Islet precursor cell (in vitro differentiated cells): Measurements from ENCODE around the gene LRRN3.

Source experiments
- DNase-seq: peaks from one replicate; pipeline ENCODE4 v3.0.0-alpha.2; 2018

Gene LRRN3

GRCh38 chr7:111108000-111108399, 17.1 kb downstream of the LRRN3 start:
- no peak for DNase-seq

- DNase-seq = no peak
These were observed 17.6 kb downstream of the LRRN3 start for GRCh38 chr7:111108496-111108895.

GRCh38 chr7:111112439-111112838, 21.5 kb downstream of the LRRN3 start:
- no peak for DNase-seq

GRCh38 chr7:111113263-111114017, 22.5 kb downstream of the LRRN3 start:
- no peak for DNase-seq

- no peak for DNase-seq
These were observed 25.0 kb downstream of the LRRN3 start for GRCh38 chr7:111115966-111116365.

GRCh38 chr7:111126987-111127386, 36.1 kb downstream of the LRRN3 start:
- DNase-seq = no peak

GRCh38 chr7:111129435-111129834, 38.5 kb downstream of the LRRN3 start:
- DNase-seq = no peak

GRCh38 chr7:111132833-111133232, 41.9 kb downstream of the LRRN3 start:
- DNase-seq = no peak

- peak; percentile 54 for DNase-seq
These were observed 46.6 kb downstream of the LRRN3 start for GRCh38 chr7:111137296-111138192.

- peak; percentile 69 for DNase-seq
These were observed 47.3 kb downstream of the LRRN3 start for GRCh38 chr7:111138193-111138569.

GRCh38 chr7:111138586-111138985, 47.7 kb downstream of the LRRN3 start:
- no peak for DNase-seq

GRCh38 chr7:111140091-111140865, 49.4 kb downstream of the LRRN3 start:
- no peak for DNase-seq

- DNase-seq = no peak
These were observed 54.5 kb downstream of the LRRN3 start for GRCh38 chr7:111145472-111145871.

GRCh38 chr7:111146136-111146535, 55.2 kb downstream of the LRRN3 start:
- no peak for DNase-seq

GRCh38 chr7:111147708-111148533, 57.0 kb downstream of the LRRN3 start:
- DNase-seq = no peak

- DNase-seq = no peak
These were observed 59.8 kb downstream of the LRRN3 start for GRCh38 chr7:111150709-111151108.

GRCh38 chr7:111159426-111159825, 68.5 kb downstream of the LRRN3 start:
- no peak for DNase-seq

GRCh38 chr7:111160297-111160696, 69.4 kb downstream of the LRRN3 start:
- no peak for DNase-seq

- no peak for DNase-seq
These were observed 71.8 kb downstream of the LRRN3 start for GRCh38 chr7:111162692-111163091.

- DNase-seq = no peak
These were observed 73.5 kb downstream of the LRRN3 start for GRCh38 chr7:111164442-111164841.

- DNase-seq = no peak
These were observed 77.3 kb downstream of the LRRN3 start for GRCh38 chr7:111168182-111168581.

GRCh38 chr7:111172564-111173257, 81.8 kb downstream of the LRRN3 start:
- no peak for DNase-seq
